ENCODE results near the gene SLC27A3. TPM values are rescaled to one million over a fixed set of nuclear protein-coding genes. Genes with fewer than 3 reads are reported as not detected.

SLC27A3 gene
- total and polyA plus RNA-seq, 9 of the 15 experiments (the other 6 are each of a cell fraction or from before 2014, with no cell fraction given), result 0.57 to 5.2 (median 2.8) TPM

DNA sequence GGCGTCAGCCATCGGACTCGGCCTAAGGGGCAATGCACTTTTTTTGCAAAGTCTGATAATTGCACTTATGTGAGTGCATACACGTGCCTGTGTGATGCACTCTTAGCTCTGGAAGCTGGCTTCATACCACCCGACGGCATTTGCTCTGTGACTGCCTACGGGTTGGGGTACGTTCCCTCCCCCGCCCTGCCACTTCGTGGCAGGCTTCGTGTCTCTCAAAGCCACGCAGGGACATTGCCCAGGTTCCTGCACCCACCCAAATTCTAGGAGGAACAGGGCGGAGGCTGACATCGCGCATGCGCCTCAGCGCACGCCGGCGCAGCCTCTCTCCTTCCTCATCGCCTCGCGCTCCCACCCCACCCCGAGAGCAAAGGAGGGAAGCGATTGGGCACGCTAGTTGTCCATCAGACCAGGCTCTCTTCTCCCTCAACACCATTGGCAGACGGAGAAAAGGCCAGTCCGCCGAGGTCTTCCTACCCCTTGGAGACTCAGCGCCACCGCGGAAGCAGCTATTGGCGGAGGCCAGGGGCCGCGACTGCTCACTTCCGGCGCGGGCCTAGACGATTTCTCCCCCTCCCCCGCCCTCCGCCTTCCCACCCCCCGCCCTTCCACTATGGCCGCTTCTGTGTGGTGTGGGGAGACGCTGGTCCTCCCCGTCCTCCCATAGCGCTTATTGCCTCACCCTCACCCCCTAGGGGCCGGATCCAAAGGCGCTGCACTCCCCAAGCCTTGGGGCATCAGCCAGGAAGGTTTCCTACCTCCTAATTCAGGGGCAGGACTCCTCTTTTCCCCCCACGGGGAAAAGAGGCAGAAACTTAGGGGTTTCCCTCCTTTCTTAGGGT is 47.5 kb upstream of the SLC27A3 start, which contains the start of gene INTS3 (continued):
- TF ChIP-seq TEAD4 (IDR thresholded peaks at IDR 0.05; ENCODE audit: low read length) (no peak), TEAD4 (CRISPR knock-in tag; IDR thresholded peaks at IDR 0.05; ENCODE audit: borderline replicate concordance) (no peak), MAZ (CRISPR knock-in tag; conservative IDR thresholded peaks at IDR 0.05 in 1 of 2, IDR thresholded peaks at IDR 0.05 in 1 of 2) (peak; percentile 62 to 89; a peak in 2 of 4 replicates)
- TF ChIP-seq, protein P1, sequence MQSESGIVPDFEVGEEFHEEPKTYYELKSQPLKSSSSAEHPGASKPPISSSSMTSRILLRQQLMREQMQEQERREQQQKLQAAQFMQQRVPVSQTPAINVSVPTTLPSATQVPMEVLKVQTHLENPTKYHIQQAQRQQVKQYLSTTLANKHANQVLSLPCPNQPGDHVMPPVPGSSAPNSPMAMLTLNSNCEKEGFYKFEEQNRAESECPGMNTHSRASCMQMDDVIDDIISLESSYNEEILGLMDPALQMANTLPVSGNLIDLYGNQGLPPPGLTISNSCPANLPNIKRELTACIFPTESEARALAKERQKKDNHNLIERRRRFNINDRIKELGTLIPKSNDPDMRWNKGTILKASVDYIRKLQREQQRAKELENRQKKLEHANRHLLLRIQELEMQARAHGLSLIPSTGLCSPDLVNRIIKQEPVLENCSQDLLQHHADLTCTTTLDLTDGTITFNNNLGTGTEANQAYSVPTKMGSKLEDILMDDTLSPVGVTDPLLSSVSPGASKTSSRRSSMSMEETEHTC (IDR thresholded peaks at IDR 0.05), result no peak

DNA sequence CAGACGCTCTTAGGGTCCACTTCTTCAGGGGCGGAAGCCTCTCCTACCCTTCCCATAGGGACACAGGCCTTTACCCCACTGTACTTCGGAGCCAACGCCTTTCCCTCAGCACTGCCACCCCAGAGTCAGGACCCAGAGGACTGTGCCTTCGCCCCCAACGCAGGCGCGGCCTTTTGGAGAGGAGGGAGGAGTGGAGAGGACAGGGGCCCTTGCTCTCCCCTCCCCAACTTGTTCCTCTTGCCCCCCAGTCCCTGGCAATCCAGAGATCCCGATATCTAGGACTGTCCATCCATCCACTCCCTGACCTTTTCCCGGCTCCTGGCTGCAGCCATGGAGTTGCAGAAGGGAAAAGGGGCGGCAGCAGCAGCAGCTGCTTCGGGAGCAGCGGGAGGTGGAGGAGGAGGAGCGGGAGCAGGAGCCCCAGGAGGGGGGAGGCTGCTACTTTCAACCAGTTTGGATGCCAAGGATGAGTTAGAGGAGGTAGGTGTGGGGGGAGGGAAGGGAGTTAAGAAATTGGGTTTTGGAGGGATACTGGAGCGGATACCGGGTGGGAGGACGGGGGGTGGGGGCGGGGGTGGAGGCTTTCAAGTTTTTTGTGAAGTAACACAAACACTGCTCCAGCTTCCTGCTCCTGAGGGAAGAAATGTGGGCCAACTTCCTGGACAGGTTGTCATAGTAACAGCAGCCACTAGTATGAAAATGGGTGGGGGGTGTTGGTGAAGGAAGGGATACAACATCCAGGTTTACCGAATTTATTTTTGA is 46.7 kb upstream of the SLC27A3 start:
- ChIA-PET POLR2A (interaction anchor here (0.5 to 2.2 kb wide), 6 partner anchors 13 to 262 kb away, joined by 3 to 12 read pairs (median 4); partner anchors contain the start of gene RPS27), CTCF (ENCODE audit: low intra/inter-chr PET ratio) (no interaction called here)
- Histone ChIP-seq H3K27me3 (ENCODE audit: control insufficient read depth in 2 of 2, insufficient read depth in 2 of 2, low read length in 2 of 2) (no peaks in the 10 kb centered on the region), H3K4me1 (replicated peaks in 1 of 2; ENCODE audit: control insufficient read depth in 2 of 2, insufficient read depth in 2 of 2, low read length in 2 of 2) (peaks cover 7 to 11% of the 10 kb centered on the region in 2 experiments; a peak in 4 of 5 replicates), H3K4me2 (ENCODE audit: insufficient read depth, low read length) (peak overlapping the region; percentile 94), H3K27ac (ENCODE audit: extremely low read depth, low read depth, low read length) (peak overlapping the region; percentile 94), H4K20me1 (replicated peaks; ENCODE audit: control insufficient read depth, insufficient read depth, low read length) (no peaks in the 10 kb centered on the region), H3K4me3 (peak overlapping the region; percentile 84), H3K36me3 (ENCODE audit: control insufficient read depth, insufficient read depth, low read length) (no peaks in the 10 kb centered on the region), H3K9me1 (ENCODE audit: control insufficient read depth, insufficient read depth, low read length) (no peaks in the 10 kb centered on the region), H2AFZ (ENCODE audit: low read depth, low read length) (peak overlapping the region; percentile 74), H3K9ac (ENCODE audit: insufficient read depth in 1 of 2, low read depth in 2 of 2, low read length in 2 of 2) (peak overlapping the region; percentile 94 to 100), H3K9me3 (replicated peaks; ENCODE audit: control insufficient read depth, insufficient read depth, low read depth, low read length) (no peaks in the 10 kb centered on the region), H3K79me2 (ENCODE audit: control insufficient read depth, insufficient read depth, low read length) (peaks cover 15% of the 10 kb centered on the region)
- in situ Hi-C loops (cut with MboI), result no loop called here
- peak; percentile 47 for ATAC-seq
- 2% methylated on average over 12 of the region's 19 CpGs for WGBS (ENCODE audit: insufficient coverage, low coverage, missing lambda C conversion rate)
- TSS peak; percentile 89 for BruUV-seq (replicated peaks)
- intact Hi-C loops (cut with micrococcal nuclease), result no loop called here
- no peak for FAIRE-seq
- peak; percentile 36 to 49 (median 42) for DNase-seq (ENCODE audit: extremely low read depth in 1 of 4, low spot score in 3 of 4)
- TF ChIP-seq SETDB1 (IDR thresholded peaks at IDR 0.05; ENCODE audit: low read length) (no peak), ZFX (CRISPR knock-in tag; IDR thresholded peaks at IDR 0.05) (peak; percentile 55; the same call in 1 of the 2 replicates), ZNF830 (CRISPR knock-in tag; IDR thresholded peaks at IDR 0.05) (0 out of 2 replicates have a peak, but pooled peaks have one; percentile 47), NFRKB (IDR thresholded peaks at IDR 0.05; ENCODE audit: low read depth) (0 out of 2 replicates have a peak, but pooled peaks have one; percentile 29), RFX1 (IDR thresholded peaks at IDR 0.05) (peak; percentile 89)
- TF ChIP-seq, protein P2, sequence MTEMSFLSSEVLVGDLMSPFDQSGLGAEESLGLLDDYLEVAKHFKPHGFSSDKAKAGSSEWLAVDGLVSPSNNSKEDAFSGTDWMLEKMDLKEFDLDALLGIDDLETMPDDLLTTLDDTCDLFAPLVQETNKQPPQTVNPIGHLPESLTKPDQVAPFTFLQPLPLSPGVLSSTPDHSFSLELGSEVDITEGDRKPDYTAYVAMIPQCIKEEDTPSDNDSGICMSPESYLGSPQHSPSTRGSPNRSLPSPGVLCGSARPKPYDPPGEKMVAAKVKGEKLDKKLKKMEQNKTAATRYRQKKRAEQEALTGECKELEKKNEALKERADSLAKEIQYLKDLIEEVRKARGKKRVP (CRISPR knock-in tag; IDR thresholded peaks at IDR 0.05), result no peak
- TF ChIP-seq, protein P3, sequence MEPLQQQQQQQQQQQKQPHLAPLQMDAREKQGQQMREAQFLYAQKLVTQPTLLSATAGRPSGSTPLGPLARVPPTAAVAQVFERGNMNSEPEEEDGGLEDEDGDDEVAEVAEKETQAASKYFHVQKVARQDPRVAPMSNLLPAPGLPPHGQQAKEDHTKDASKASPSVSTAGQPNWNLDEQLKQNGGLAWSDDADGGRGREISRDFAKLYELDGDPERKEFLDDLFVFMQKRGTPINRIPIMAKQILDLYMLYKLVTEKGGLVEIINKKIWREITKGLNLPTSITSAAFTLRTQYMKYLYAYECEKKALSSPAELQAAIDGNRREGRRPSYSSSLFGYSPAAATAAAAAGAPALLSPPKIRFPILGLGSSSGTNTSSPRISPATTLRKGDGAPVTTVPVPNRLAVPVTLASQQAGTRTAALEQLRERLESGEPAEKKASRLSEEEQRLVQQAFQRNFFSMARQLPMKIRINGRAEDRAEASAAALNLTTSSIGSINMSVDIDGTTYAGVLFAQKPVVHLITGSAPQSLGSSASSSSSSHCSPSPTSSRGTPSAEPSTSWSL (CRISPR knock-in tag; IDR thresholded peaks at IDR 0.05; ENCODE audit: borderline replicate concordance), result no peak
- TF ChIP-seq, protein P4, sequence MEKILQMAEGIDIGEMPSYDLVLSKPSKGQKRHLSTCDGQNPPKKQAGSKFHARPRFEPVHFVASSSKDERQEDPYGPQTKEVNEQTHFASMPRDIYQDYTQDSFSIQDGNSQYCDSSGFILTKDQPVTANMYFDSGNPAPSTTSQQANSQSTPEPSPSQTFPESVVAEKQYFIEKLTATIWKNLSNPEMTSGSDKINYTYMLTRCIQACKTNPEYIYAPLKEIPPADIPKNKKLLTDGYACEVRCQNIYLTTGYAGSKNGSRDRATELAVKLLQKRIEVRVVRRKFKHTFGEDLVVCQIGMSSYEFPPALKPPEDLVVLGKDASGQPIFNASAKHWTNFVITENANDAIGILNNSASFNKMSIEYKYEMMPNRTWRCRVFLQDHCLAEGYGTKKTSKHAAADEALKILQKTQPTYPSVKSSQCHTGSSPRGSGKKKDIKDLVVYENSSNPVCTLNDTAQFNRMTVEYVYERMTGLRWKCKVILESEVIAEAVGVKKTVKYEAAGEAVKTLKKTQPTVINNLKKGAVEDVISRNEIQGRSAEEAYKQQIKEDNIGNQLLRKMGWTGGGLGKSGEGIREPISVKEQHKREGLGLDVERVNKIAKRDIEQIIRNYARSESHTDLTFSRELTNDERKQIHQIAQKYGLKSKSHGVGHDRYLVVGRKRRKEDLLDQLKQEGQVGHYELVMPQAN (IDR thresholded peaks at IDR 0.05; ENCODE audit: borderline replicate concordance), result peak; percentile 60; the same call in 1 of the 2 replicates

Data from K562 (cell line).